NT2/D1 (cell line): Measurements from ENCODE around the gene PAPOLA.

Experiments
- YY1 ChIP-seq: IDR thresholded peaks from 2 replicates; pipeline ENCODE4 v1.6.1; 2011; ENCODE audit not compliant: insufficient read length, insufficient read depth
- ZNF274 ChIP-seq: IDR thresholded peaks from 2 replicates; pipeline ENCODE4 v1.6.1; 2011; ENCODE audit warnings: mild to moderate bottlenecking, low read depth, low read length

DNA sequence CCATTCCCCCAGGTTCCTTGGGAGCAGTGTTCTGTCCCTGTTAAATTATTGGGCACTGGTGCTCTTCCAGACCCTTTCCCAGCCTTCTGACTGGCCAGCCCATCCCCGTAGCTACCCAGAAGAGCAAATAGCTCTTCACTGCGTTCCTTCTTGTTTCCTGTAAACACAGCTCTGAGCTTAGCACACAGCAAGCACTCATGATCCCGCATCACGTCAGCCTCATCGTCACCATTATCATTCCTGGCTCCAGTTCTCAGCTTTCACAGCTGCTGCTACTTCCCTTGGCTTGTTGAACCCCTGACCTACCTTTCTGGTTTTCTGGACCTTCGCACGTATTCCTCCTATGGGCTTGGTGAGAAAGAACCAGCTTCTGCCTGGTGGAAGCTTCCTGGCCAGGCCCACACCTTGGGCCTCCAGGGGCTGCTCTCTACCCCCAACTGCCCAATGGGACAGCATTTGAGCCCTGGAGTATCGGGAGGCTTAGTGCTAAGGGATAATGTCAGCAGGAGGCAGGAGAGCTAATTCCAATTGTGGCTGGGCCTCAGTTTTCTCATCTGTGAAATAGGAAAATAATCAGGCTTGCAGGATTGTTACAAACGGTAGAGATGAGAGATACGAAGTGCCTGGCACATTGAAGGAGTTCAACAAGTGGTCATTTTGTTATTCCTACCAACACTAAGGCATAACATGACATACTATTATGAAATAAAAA is 22.6 kb upstream of the PAPOLA start:
- no peak for TF ChIP-seq ZNF274
- no peak for TF ChIP-seq YY1
